GM11168 (cell line): Measurements from ENCODE around the gene NCS1.

Experiments used
- in situ Hi-C: fragments of 300-500 bp; cut with MboI; formaldehyde crosslinking; loops from one replicate; pipeline ENCODE4 v1.12.0; 2022; ENCODE audit warnings: low sequenced_read_pairs; ENCODE audit not compliant: unreplicated experiment

Gene NCS1

DNA sequence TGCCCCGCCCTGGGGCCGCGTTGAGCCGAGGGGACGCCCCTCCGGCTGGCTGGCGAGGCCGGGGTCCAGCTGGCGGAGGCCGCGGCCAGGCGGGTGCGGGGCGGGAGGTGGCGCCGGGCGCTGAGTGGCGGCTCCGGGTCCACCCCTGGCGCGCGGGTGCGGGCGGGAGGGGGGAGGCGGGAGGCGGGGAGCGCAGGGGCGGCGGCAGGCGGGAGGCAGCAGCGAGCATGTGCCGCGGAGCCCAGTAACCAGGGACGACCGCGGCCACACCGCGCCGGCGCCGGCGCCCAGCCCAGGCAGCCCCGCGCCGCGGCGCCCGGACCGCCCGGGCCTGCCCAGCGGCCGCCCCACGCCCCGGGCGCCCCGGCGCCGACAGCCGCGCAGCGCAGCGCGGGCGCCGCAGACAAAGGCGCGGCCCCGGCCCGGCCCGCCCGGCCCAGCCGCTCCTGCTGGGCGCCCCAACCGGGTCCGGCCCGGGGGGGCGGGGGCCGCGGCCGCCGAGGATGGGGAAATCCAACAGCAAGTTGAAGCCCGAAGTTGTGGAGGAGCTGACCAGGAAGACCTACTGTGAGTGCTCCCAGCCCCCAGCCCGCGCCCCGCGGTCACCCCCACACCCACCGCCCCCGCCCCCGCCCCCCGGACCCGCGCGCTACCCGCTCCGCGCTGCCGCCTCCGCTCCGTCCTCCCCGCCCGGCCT lies at the start of gene NCS1:
Gene NCS1, plus strand, starts transcription at position 244 of the 697 bp plus-strand sequence. Its CDS starts 260 bp downstream, at position 504.
- in situ Hi-C loops: no loop called here

DNA sequence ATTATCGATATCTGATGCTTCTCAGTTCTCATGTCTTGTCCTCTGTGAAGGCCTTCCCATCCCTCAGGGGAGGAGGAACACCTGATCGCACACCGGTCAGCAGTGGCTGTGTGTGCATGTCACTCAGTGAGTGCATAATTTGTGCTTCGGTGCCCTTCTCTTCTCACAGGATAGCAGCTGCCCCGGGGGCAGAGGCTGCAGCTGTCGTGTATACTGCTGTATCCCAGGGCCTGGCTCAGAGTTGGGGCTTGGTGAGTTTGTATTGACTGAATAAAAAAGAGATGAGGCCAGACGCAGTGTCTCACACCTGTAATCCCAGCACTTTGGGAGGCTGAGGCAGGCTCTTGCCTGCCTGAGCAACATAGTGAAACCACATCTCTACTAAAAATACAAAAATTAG lies 49.7 kb upstream of the NCS1 start:
- in situ Hi-C loops: loop anchor here (10.0 kb wide), 1 partner anchor 92 kb away; no protein-coding TSS in a partner anchor

DNA sequence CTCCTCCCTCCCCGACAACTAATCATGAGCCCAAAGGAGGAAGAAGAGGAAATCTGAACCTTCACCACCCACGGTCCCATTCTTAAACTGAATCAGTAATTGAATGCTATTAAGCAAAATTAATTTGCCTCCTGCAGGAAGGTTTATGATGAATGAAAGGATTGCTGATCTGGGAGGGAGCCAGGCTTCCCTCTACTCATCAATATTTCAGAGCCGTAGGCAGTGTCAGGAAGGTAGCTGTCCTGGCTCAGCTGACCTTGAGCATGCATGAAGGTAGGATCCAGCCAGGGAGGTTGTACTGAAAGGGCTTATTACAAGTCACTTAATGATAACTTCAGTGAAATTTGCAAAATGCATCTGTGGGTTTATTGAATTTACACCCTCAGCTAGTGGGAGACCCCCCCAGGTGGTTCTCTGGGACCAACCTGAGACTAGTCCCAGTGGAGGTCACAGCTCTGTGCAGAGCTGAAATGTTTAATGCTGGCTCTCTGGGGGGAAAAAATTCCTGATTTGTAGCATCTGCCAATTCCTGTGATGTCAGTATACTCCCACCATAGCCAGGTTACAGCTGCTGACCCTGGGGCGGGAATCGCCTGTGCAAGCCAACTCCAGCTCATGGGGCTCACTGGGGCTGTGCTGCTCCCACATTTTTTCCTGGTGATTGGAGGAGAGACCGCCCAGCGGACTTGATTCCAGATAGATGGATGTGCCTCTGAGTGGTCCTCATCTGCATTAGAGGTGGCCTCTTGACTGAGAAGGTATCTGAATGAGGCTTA lies 47.9 kb upstream of the NCS1 start:
- in situ Hi-C loops: loop anchor here (10.0 kb wide), 1 partner anchor 91 kb away; no protein-coding TSS in a partner anchor

DNA sequence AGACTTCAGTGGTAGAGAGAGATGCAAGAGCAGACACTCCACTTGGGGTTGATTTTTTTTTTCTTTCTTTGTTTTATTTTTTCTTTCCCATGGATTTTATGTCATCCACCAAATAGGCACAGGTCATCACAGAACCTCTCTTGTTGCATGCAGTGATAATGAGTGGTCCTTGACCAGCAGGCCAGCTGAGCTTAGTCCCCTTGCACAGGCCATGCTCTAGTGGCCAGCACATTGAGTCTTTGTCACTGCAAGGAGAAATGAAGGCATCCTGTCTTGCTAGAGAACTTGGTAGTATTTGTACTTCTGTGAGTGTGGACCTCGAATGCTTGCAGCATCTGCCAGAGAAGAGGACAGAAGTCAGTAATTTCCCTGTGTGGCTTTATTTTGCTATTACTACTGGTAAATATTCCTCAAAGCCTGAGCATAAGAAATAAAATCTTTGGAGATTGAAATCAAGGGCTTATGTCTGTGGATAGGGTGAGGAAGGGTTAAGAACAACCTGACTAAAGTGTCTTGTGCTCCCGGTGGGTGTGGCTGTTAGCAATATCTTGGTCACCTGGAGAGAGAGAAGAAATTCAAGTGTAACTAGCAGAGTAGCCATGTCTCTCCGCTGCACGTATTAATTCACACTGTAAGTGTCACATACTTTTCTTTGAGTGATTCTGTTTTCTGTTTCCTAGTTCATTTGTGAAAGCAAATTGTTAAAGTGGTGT lies 45.3 kb upstream of the NCS1 start:
- in situ Hi-C loops: loop anchor here (10.0 kb wide), 1 partner anchor 88 kb away; no protein-coding TSS in a partner anchor

DNA sequence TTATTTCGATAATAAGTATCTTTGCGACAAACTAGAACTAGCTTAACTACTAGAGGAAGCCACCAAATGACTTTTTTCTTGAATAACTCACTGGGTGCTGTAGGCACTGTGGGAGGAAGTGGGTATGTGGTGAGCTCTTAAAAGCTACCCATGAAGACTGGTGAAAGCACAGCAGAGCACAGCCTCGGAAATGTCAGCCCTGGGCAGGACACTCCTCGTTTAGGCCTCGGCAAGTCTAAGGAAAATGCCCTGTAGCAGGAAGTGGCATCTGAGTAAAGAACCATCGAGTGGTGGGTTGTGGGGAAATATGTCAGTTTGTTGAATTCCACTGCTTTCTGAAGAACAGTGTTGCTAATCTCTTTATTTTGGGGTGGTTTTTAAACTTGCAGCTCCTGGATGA lies 44.0 kb upstream of the NCS1 start:
- in situ Hi-C loops: loop anchor here (10.0 kb wide), 1 partner anchor 87 kb away; no protein-coding TSS in a partner anchor

GRCh38 chr9:130128733-130129431 lies 43.3 kb upstream of the NCS1 start:
- in situ Hi-C loops: loop anchor here (10.0 kb wide), 1 partner anchor 86 kb away; no protein-coding TSS in a partner anchor

- in situ Hi-C loops: loop anchor here (10.0 kb wide), 1 partner anchor 85 kb away; no protein-coding TSS in a partner anchor
These were observed 42.7 kb upstream of the NCS1 start for GRCh38 chr9:130129432-130130061.

DNA sequence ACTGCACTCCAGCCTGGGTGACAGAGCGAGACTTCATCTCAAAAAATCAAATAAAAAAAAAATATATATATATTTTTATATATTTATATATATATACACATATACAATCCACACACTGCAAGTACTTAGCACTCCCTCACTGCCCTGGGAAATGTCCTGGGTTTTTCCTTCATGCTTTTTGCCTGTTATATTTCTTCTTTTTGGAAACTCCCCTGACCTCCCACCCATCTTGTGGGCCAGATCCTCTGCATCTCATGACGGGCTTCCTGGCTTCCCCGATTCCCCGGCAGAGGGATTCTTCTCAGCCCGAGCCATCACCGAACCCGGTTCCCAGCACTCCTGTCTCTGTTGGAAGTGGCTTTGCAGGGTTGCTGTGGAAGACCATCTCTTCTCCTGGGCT lies 39.5 kb upstream of the NCS1 start:
- in situ Hi-C loops: no loop called here

DNA sequence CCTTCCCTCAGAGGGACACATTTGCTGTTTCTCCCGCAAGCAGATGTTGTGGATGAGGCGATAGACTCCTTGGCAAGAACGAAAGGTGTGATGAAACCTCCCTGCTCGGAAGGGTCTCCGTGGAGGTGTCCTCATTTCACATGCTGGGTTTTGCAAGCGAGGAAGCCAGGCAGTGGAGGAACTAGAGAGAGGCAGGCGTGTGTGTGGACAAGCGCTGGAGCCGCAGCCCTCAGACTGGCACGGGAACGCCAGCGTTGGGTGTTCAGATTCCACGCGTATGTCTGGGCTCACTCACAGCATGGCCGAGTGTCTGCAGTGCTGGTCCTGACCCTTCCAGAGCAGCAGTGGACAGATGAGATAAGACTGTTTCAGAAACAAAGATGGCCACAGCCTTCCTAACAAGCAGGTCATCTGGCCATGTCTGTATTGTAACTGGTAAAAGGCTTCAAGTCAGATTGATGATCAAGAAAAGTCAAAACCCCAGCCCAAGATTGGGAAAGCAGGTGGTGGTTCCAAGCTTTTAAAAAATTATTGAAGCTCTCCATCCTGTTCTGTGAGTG lies 35.0 kb upstream of the NCS1 start:
- in situ Hi-C loops: no loop called here

DNA sequence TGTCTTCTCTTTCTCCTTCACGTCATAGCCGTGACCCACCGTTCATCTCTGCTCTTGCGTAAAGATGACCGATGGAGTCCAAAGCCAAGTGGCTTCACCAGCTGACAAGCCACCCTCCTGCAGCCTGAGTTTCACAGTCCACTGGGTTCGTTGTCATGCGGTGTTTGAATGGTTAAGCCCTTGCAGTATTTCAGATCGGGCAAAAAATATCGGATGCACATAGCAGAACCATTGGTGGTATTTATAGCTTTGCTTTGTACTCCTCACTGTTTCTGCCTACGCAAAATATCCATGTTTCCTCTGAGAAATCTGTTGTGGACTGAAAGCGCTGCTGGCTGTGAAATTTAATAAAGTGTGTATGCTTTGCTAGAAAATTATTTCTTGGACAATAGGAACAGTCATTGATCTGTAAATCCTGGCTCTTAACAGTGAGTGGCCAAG lies 34.5 kb upstream of the NCS1 start:
- in situ Hi-C loops: no loop called here

DNA sequence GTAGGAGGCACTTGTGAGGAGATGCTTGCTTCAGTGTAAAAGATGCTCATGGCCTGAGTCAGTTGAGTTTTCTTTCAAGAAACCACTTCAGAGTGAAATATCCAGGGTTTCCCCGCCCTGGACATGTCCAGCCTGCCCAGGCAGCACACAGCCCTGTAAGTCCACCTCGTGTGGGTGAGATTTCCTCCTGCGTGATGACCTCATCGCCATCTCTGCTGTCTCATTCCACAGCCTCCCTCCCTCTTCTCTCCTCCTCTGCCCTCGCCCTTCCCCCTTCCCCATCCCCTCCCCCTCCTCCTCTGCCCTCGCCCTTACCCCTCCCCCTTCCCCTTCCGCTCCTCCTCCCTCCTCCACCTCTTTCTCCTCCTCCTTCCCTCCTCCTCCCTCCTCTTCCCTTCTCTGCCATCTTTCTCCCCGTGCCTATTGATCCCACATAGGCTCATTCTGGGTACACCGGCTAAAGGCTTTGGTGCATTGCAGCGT lies 34.0 kb upstream of the NCS1 start:
- in situ Hi-C loops: no loop called here

GRCh38 chr9:130138791-130139190 lies 33.4 kb upstream of the NCS1 start:
- in situ Hi-C loops: no loop called here

DNA sequence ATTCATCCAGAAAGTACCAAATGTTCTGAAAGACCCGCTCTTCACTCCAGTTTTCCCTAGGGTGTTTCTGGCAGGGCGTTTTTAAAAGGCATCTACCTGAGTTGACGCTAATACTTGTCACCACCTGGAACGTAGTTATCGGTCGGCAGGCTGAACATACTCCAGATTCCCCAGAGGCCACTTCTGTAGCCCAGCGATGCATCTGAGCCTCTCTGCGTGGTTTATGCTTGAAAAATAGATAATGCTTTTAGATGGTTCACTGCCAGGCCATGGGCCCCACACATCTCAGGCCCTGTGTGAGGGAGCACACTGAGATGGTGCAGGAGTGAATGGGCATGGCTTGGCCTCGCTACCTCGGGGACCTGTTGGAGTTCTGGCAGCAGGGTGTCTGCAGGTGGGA lies 33.0 kb upstream of the NCS1 start:
- in situ Hi-C loops: no loop called here

DNA sequence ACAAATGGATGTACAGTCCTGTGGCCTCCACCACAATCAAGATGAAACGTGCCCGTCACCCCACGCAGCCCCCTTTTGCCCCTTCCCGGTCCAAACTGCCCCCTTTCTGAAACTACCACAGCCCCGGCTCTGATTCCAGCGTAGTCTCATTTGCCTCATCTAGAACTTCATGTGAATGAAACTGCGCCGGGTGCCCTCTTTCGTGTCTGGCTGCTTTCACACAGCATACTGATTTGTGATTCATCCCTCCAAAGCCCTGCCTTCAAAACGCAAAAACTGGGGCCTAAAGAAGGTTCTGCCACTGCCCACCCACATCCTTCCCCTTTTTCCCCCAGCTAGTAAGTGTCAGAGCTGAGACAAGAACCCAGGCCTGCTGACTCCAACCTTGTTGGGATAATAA lies 31.5 kb upstream of the NCS1 start:
- in situ Hi-C loops: no loop called here

DNA sequence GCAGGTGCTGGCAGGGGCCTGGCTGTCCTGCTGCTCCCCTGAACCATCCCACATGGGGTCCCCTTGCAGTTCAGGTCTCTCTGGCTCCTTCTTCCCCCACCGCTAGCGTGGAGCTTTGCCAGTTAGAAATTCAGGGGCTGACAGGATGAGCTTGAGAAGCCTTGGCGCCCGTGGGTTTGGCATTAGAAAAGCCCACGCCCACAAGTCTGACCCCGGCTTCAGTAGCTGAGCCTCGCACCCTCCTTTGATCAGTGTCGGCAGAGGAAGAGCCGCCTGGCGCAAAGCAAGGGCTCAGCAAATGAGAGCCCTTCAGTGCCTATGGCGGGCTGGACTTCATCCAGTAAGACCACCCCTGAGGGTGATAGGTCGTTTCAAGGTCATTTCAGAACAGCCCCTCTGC lies 30.1 kb upstream of the NCS1 start:
- in situ Hi-C loops: no loop called here

- in situ Hi-C loops: no loop called here
These were observed 29.6 kb upstream of the NCS1 start for GRCh38 chr9:130142641-130143040.

GRCh38 chr9:130143279-130143893 lies 28.8 kb upstream of the NCS1 start:
- in situ Hi-C loops: no loop called here

DNA sequence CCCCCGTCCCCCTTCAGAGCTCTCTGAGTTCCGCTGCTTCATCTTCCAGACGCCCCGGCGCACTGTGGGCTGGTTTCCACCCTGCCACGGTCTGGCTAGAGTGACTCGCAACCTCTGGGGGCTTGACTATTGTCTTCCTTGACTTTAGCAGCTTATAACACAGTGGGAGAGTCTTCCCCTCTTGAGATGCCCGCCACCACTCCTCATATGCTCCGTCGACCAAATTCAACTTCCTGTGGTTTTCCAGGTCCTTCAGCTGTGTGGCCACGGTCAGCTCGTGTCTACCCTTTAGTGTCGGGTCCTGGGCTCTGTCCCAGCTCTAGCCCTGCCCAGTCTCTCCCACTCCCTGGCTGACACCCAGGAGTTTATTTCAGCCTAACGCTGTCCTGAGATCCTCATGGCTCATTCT lies 28.2 kb upstream of the NCS1 start:
- in situ Hi-C loops: no loop called here

DNA sequence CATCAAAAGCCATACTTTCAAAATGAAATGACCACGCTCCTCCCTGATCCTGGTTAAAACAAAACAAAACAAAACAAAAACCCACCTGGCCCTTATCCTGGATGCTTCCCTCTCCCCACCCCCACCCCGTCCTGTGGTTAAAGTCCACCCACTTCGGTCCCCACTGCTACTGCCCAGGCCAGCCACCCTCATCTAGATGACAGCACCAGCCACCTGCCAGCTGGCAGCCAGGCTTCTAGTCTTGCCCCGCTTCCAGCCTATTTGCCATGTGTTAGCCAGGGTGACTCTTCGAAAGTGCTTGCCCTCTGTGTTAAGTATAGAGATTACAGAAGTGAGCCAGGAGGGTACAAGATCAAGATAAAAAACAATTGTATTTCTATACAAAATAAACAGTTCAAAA lies 27.5 kb upstream of the NCS1 start:
- in situ Hi-C loops: no loop called here
